SH-SY5Y (cell line): ENCODE measurements around the gene SLC40A1.

Experiments
- GATA2 ChIP-seq: IDR thresholded peaks from 2 replicates; pipeline ENCODE4 v1.6.1; 2011; ENCODE audit warnings: mild to moderate bottlenecking, low read depth, low read length
- GATA3 ChIP-seq: IDR thresholded peaks from 2 replicates; pipeline ENCODE4 v1.6.1; 2011; ENCODE audit warnings: low read depth, mild to moderate bottlenecking, low read length, moderate library complexity

DNA sequence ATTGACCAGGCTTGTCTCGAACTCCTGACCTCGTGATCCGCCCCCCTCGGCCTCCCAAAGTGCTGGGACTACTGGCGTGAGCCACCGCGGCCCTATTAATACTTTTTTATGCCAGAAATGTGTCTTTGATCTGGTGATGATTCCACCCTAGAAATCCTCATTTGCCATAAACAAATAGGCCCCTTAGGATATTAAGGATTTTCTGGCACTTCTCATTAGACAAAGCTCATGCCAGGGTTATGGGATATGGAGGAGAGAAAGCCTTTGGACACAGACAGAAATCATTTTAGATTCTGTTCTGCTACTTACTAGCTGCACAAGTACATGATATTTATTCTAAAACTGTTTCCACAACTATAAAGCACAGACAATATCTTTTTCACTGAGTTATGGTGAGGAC is 24.1 kb downstream of the SLC40A1 start:
- TF ChIP-seq GATA2, result no peak
- no peak for TF ChIP-seq GATA3
